ENCODE results near the gene RCN2.
A peak's percentile ranks its signal among the peaks of the same experiment; 100 is the strongest.
"Not testable (repeated sequence)": the region's sequence is repeated elsewhere in the genome, so short reads cannot be mapped to it uniquely, and the experiment has no call there.

The RCN2 gene

DNA sequence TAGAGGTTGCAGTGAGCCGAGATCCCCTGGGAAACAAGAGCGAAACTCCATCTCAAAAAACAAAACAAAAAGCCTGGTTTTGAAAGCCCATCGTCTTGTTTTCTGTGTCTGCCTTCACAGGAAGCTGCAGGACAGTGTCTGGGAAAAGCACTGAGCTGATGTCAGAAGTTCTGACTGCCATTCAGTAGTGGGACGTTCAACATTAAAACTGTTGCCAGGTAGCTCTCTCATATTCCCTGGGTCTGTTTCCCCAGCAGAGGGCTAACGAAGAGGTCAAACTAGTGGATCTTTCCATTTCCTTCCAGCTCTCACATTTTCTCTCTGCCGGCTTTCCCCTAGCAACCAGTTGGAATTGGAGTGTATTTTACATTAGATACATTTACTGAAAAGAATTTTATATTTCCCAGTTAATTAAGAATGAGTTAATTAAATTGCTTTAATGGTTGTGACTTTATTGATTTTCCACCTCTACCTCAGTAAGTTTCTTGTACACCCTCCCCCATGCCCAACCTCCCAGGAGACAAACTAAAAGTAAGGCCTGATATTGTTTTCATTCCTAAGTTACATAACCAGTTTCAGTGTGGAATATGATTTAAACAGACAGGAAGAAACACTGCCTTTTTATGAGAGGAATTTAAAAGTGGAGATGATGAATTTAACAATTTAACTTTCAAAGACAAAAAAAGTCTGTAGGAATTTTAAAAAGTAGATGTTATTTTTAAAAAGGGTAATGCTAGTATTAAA, 29.9 kb downstream of the RCN2 start:
- H3K4me3 ChIP-seq (replicated peaks; ENCODE audit: insufficient read depth, low read length), result no peak overlapping the region
- DNase-seq (ENCODE audit: low read depth in 1 of 2, low spot score in 1 of 2), result no peak
- no peak overlapping the region for H3K27ac ChIP-seq (replicated peaks)
- H3K27me3 ChIP-seq (ENCODE audit: insufficient read depth, poor library complexity, severe bottlenecking), result no peaks in the 10 kb centered on the region
- TF ChIP-seq, protein P1, sequence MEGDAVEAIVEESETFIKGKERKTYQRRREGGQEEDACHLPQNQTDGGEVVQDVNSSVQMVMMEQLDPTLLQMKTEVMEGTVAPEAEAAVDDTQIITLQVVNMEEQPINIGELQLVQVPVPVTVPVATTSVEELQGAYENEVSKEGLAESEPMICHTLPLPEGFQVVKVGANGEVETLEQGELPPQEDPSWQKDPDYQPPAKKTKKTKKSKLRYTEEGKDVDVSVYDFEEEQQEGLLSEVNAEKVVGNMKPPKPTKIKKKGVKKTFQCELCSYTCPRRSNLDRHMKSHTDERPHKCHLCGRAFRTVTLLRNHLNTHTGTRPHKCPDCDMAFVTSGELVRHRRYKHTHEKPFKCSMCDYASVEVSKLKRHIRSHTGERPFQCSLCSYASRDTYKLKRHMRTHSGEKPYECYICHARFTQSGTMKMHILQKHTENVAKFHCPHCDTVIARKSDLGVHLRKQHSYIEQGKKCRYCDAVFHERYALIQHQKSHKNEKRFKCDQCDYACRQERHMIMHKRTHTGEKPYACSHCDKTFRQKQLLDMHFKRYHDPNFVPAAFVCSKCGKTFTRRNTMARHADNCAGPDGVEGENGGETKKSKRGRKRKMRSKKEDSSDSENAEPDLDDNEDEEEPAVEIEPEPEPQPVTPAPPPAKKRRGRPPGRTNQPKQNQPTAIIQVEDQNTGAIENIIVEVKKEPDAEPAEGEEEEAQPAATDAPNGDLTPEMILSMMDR (IDR thresholded peaks at IDR 0.05; ENCODE audit: insufficient read depth, low read length), result no peak
- TF ChIP-seq SPI1 (IDR thresholded peaks at IDR 0.05; ENCODE audit: borderline replicate concordance, low read depth) (no peak), GABPA (IDR thresholded peaks at IDR 0.05; ENCODE audit: low read depth) (no peak), POLR2AphosphoS5 (IDR thresholded peaks at IDR 0.05; ENCODE audit: low read depth) (no peak)
- TF ChIP-seq, protein P2, sequence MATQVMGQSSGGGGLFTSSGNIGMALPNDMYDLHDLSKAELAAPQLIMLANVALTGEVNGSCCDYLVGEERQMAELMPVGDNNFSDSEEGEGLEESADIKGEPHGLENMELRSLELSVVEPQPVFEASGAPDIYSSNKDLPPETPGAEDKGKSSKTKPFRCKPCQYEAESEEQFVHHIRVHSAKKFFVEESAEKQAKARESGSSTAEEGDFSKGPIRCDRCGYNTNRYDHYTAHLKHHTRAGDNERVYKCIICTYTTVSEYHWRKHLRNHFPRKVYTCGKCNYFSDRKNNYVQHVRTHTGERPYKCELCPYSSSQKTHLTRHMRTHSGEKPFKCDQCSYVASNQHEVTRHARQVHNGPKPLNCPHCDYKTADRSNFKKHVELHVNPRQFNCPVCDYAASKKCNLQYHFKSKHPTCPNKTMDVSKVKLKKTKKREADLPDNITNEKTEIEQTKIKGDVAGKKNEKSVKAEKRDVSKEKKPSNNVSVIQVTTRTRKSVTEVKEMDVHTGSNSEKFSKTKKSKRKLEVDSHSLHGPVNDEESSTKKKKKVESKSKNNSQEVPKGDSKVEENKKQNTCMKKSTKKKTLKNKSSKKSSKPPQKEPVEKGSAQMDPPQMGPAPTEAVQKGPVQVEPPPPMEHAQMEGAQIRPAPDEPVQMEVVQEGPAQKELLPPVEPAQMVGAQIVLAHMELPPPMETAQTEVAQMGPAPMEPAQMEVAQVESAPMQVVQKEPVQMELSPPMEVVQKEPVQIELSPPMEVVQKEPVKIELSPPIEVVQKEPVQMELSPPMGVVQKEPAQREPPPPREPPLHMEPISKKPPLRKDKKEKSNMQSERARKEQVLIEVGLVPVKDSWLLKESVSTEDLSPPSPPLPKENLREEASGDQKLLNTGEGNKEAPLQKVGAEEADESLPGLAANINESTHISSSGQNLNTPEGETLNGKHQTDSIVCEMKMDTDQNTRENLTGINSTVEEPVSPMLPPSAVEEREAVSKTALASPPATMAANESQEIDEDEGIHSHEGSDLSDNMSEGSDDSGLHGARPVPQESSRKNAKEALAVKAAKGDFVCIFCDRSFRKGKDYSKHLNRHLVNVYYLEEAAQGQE (IDR thresholded peaks at IDR 0.05; ENCODE audit: insufficient replicate concordance, low read depth), result no peak

DNA sequence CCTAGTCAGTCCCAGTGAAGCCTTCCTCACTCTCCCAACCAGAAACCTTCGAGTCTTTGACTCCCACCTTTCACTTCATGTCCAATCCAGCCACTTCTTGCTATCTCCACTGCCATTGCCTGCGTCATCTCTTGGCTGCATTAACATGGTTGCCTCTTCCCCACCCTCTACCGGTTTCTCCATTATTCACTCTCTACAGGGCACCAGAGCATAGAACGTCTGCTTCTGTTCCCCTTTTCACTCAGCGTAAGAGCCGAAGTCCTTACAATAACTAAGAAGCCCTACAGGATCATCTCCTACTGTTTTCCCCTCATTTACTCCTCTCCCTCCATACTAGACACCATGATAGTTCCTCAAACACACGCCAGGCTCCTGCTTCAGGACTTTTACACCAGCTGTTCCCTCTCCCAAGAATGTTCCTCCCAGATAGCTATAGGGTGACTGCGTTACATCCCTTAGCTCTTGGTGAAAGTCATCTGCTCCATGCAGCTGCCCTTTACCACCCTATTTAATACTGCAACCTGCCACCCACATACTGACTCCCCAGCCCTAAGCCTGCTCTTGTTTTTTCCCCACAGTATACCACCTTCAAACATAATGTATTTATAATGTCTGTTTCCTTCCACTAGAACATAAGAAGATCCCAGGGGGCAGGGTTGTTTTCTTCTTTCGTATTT, 30.9 kb downstream of the RCN2 start:
- peak in 1 of 2 experiments; percentile 17 for DNase-seq (ENCODE audit: low read depth in 1 of 2, low spot score in 1 of 2)
- Histone ChIP-seq H3K4me3 (replicated peaks; ENCODE audit: insufficient read depth, low read length) (no peak overlapping the region), H3K27me3 (ENCODE audit: insufficient read depth, poor library complexity, severe bottlenecking) (no peaks in the 10 kb centered on the region), H3K27ac (replicated peaks) (no peak overlapping the region)
- TF ChIP-seq SPI1 (IDR thresholded peaks at IDR 0.05; ENCODE audit: borderline replicate concordance, low read depth), result peak; percentile 64; the same call in 1 of the 2 replicates
- no peak for TF ChIP-seq POLR2AphosphoS5 (IDR thresholded peaks at IDR 0.05; ENCODE audit: low read depth)

- H3K27me3 ChIP-seq (ENCODE audit: insufficient read depth, poor library complexity, severe bottlenecking), result no peaks in the 10 kb centered on the region
- no peak overlapping the region for H3K27ac ChIP-seq (replicated peaks)
- H3K4me3 ChIP-seq (replicated peaks; ENCODE audit: insufficient read depth, low read length), result no peak overlapping the region
- TF ChIP-seq, protein P2 (IDR thresholded peaks at IDR 0.05; ENCODE audit: insufficient replicate concordance, low read depth), result no peak
- TF ChIP-seq GABPA (IDR thresholded peaks at IDR 0.05; ENCODE audit: low read depth) (no peak), POLR2AphosphoS5 (IDR thresholded peaks at IDR 0.05; ENCODE audit: low read depth) (no peak), SPI1 (IDR thresholded peaks at IDR 0.05; ENCODE audit: borderline replicate concordance, low read depth) (no peak)
- TF ChIP-seq, protein P1 (IDR thresholded peaks at IDR 0.05; ENCODE audit: insufficient read depth, low read length), result no peak
- DNase-seq (ENCODE audit: low read depth in 1 of 2, low spot score in 1 of 2), result no peak
Measured at GRCh38 chr15:76963596-76963995, 32.0 kb downstream of the RCN2 start.

GRCh38 chr15:76964157-76964556, 32.6 kb downstream of the RCN2 start:
- H3K27ac ChIP-seq (replicated peaks), result no peak overlapping the region
- no peak overlapping the region for H3K4me3 ChIP-seq (replicated peaks; ENCODE audit: insufficient read depth, low read length)
- TF ChIP-seq, protein P1 (IDR thresholded peaks at IDR 0.05; ENCODE audit: insufficient read depth, low read length), result no peak
- TF ChIP-seq GABPA (IDR thresholded peaks at IDR 0.05; ENCODE audit: low read depth) (no peak), SPI1 (IDR thresholded peaks at IDR 0.05; ENCODE audit: borderline replicate concordance, low read depth) (no peak), POLR2AphosphoS5 (IDR thresholded peaks at IDR 0.05; ENCODE audit: low read depth) (no peak)
- TF ChIP-seq, protein P2 (IDR thresholded peaks at IDR 0.05; ENCODE audit: insufficient replicate concordance, low read depth), result no peak
- DNase-seq (ENCODE audit: low read depth in 1 of 2, low spot score in 1 of 2), result no peak
- no peaks in the 10 kb centered on the region for H3K27me3 ChIP-seq (ENCODE audit: insufficient read depth, poor library complexity, severe bottlenecking)

GRCh38 chr15:76966051-76966450, 34.5 kb downstream of the RCN2 start:
- not testable (repeated sequence) for H3K4me3 ChIP-seq (replicated peaks; ENCODE audit: insufficient read depth, low read length); H3K27ac ChIP-seq (replicated peaks); DNase-seq (ENCODE audit: low read depth in 1 of 2, low spot score in 1 of 2); H3K27me3 ChIP-seq (ENCODE audit: insufficient read depth, poor library complexity, severe bottlenecking)

Data from HL-60 (cell line).